KMS-11 (cell line): ENCODE measurements around the gene UBQLNL.

ENCODE experiments used
- H2AFZ ChIP-seq: fragments of 200-600 bp; sonication (generic); 2 replicates; pipeline ENCODE4 v1.6.1; 2016; ENCODE audit warnings: antibody characterized with exemption, mixed run types, low read depth
- H3K27ac ChIP-seq: fragments of 200-600 bp; sonication (generic); 2 replicates; pipeline ENCODE4 v1.6.1; 2016; ENCODE audit warnings: mild to moderate bottlenecking, mixed run types
- H3K27me3 ChIP-seq: fragments of 200-600 bp; sonication (generic); 2 replicates; pipeline ENCODE4 v1.6.1; 2017; ENCODE audit warnings: mild to moderate bottlenecking, low read depth, mixed run types, moderate library complexity; ENCODE audit not compliant: insufficient read depth
- H3K36me3 ChIP-seq: fragments of 200-600 bp; sonication (generic); 2 replicates; pipeline ENCODE4 v1.6.1; 2017; ENCODE audit warnings: mild to moderate bottlenecking, mixed run types; ENCODE audit not compliant: insufficient read depth
- H3K4me1 ChIP-seq: fragments of 200-600 bp; sonication (generic); 2 replicates; pipeline ENCODE4 v1.6.1; 2016; ENCODE audit warnings: mild to moderate bottlenecking, low read depth, mixed run types; ENCODE audit not compliant: poor library complexity, severe bottlenecking
- H3K4me2 ChIP-seq: fragments of 200-600 bp; sonication (generic); 2 replicates; pipeline ENCODE4 v1.7.0; 2016; ENCODE audit warnings: mild to moderate bottlenecking, mixed run types
- H3K4me3 ChIP-seq: fragments of 200-600 bp; sonication (generic); IDR thresholded peaks from 2 replicates; pipeline ENCODE4 v1.6.1; 2017; ENCODE audit warnings: low read depth, low read length, mixed read lengths; ENCODE audit not compliant: insufficient read depth
- H3K79me2 ChIP-seq: fragments of 200-600 bp; sonication (generic); 2 replicates; pipeline ENCODE4 v1.6.1; 2016; ENCODE audit warnings: low read depth, mixed run types; ENCODE audit not compliant: insufficient read depth
- H3K9ac ChIP-seq: fragments of 200-600 bp; sonication (generic); 2 replicates; pipeline ENCODE4 v1.6.1; 2016; ENCODE audit warnings: mild to moderate bottlenecking, mixed run types
- H4K20me1 ChIP-seq: fragments of 200-600 bp; sonication (generic); 2 replicates; pipeline ENCODE4 v1.6.1; 2016; ENCODE audit warnings: mild to moderate bottlenecking, mixed run types; ENCODE audit not compliant: insufficient read depth
- CTCF ChIP-seq: fragments of 200-600 bp; sonication (generic); conservative IDR thresholded peaks from 2 replicates; pipeline ENCODE4 v1.6.1; 2017; ENCODE audit warnings: low read depth, mild to moderate bottlenecking, antibody characterized with exemption, low read length, moderate library complexity, mixed read lengths

Gene UBQLNL

GRCh38 chr11:5507933-5508305 lies 8.6 kb downstream of the UBQLNL start:
- Histone ChIP-seq H3K27me3 (no peaks in the 10 kb centered on the region), H2AFZ (no peak overlapping the region), H3K79me2 (no peaks in the 10 kb centered on the region), H3K36me3 (no peaks in the 10 kb centered on the region), H3K4me3 (no peak overlapping the region), H3K4me2 (no peak overlapping the region), H3K27ac (no peak overlapping the region), H4K20me1 (no peaks in the 10 kb centered on the region), H3K9ac (no peak overlapping the region), H3K4me1 (no peaks in the 10 kb centered on the region)
- no peak for TF ChIP-seq CTCF

- no peak overlapping the region for H3K9ac ChIP-seq
- no peak overlapping the region for H3K27ac ChIP-seq
- no peaks in the 10 kb centered on the region for H4K20me1 ChIP-seq
- no peaks in the 10 kb centered on the region for H3K4me1 ChIP-seq
- no peaks in the 10 kb centered on the region for H3K27me3 ChIP-seq
- H3K36me3 ChIP-seq: no peaks in the 10 kb centered on the region
- H3K4me3 ChIP-seq: no peak overlapping the region
- H3K4me2 ChIP-seq: no peak overlapping the region
- H3K79me2 ChIP-seq: no peaks in the 10 kb centered on the region
- no peak overlapping the region for H2AFZ ChIP-seq
- no peak for TF ChIP-seq CTCF
Measured at GRCh38 chr11:5507177-5507932, 9.1 kb downstream of the UBQLNL start.

DNA sequence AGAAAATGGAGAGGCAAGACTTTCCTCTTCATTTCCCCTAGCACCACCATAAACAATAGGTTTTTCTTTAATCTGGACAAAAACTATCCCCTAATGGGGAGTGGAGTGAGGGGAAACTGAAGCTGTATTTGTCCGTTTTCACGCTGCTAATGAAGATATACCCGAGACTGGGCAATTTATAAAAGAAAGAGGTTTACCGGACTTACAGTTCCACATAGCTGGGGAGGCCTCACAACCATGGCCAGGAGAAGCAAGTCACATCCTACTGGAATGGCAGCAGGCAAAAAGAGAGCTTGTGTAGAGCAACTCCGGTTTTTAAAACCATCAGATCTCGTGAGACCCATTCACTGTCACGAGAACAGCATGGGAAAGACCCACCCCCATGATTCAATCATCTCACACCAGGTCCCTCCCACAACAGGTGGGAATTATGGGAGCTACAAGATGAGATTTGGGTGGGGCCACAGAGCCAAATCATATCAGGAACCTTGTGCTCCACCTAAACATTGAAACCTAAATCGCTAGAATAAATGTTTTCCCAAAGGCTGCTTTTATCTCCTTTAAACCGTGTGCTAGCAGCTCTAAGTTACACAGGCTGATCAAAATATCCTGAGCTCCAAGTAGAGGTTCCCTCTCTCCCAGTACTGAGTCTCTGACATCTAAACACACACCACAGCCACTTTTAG lies 11.0 kb downstream of the UBQLNL start:
- Histone ChIP-seq H3K4me3 (no peak overlapping the region), H3K79me2 (no peaks in the 10 kb centered on the region), H3K4me2 (no peak overlapping the region), H3K4me1 (no peaks in the 10 kb centered on the region), H3K36me3 (no peaks in the 10 kb centered on the region), H2AFZ (no peak overlapping the region), H3K27ac (no peak overlapping the region), H3K9ac (no peak overlapping the region), H3K27me3 (no peaks in the 10 kb centered on the region), H4K20me1 (no peaks in the 10 kb centered on the region)
- no peak for TF ChIP-seq CTCF

DNA sequence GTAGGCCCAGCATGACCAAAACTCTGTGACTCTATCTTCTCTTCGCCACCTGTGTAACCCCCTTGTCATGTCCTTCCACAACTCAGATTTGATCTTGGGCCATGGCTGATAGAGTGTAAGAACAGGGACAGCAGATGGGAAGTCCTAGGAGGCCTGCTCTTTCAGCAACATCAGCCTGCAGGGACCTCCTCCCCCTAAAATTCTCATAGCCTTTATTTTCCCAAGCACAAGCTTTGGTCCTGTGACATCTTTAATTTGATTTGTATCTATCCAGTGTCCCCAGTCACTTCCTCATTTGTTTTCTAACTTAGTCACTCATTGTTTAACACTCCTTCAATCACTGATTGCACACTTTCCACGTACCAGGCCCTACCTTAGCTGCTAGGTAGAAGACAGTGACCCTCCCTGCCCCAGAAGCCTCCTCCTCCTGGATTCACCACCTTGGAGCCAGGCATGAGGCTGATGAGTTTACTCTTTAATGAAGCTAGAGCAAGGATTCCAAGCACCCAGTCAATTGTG lies 12.0 kb downstream of the UBQLNL start:
- TF ChIP-seq CTCF: no peak
- Histone ChIP-seq H3K79me2 (no peaks in the 10 kb centered on the region), H3K4me3 (no peak overlapping the region), H3K9ac (no peak overlapping the region), H3K27me3 (no peaks in the 10 kb centered on the region), H3K36me3 (no peaks in the 10 kb centered on the region), H2AFZ (no peak overlapping the region), H4K20me1 (no peaks in the 10 kb centered on the region), H3K27ac (no peak overlapping the region), H3K4me1 (no peaks in the 10 kb centered on the region), H3K4me2 (no peak overlapping the region)
